CD4-positive, alpha-beta T cell treated with Interleukin-4 for 4 hours (primary cell): ENCODE data around the gene CLTRN.

ENCODE experiments used
- DNase-seq: peaks from one replicate; pipeline ENCODE4 v3.0.0-alpha.2; 2020

Gene CLTRN

DNA sequence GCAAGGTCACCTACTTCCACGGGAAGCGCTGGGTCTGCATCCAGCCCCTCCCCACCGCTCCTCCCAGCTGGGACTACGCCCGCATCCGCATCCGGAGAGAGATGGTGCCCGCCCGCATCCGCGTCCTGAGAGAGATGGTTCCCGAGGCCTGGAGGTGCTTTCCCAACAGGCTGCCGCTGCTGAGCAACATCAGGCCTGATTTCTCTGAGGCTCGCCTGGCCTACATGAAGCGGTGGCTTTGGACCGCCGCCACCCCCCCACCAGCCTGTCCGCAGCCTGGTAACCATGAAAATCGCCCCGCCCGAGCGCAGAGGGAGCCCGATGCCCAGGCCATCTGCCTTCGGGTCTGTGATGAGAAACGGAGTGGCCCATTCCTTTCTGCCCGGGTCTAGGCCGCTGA lies 18.1 kb downstream of the CLTRN start:
- DNase-seq, result no peak

DNA sequence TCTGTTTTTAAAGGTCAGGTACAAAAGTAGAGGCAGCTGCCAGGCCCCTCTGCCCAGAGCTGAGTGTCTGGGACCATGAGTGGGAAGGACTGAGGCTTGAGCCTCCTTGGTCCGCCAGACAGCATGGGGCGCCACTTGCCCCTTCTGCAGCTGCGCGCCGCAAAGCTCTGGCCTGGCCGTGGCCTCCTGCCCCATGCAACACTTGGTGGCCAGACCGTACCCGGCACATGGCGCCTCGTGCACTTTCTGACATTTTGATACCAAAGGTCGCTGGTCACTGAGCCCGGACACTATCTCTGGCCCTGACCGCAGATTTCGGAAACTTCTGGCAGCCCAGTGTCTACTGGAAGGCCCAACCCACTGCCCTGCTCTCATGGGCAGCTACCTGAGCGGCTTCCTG lies 18.6 kb downstream of the CLTRN start:
- DNase-seq, result no peak

DNA sequence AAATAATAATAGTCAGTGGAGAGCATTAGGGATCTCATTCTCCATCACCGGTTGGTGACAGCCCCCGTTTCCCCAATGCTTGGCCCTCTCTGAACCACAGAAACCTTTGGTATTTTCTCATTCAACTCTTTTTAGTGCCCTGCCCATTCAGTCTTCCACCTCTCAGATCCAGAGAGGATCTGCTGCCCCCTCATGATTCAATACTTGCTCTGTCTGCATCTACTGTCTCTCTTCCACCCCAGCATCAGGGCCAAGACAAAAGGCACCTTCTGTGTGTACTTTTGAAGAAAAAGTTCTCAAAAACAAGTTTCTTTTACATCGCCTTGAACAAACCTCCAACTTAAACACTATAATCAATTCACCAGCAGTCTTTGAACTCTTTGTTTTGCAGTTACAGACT lies 19.3 kb downstream of the CLTRN start:
- no peak for DNase-seq

DNA sequence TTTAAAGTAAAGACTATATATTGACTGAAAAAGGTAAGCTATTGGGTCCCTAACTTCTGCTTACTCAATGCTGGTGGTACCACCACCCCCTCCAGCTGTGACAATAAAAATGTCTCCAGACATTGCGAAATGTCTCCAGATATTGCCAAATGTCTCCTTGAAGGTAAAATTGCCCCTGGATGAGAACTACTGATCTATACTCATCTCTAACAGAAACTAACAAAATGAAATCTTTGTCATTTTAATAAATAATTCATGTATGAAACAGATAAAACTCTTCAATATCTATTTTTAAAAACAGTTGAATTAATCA lies 20.1 kb downstream of the CLTRN start:
- DNase-seq, result no peak

DNA sequence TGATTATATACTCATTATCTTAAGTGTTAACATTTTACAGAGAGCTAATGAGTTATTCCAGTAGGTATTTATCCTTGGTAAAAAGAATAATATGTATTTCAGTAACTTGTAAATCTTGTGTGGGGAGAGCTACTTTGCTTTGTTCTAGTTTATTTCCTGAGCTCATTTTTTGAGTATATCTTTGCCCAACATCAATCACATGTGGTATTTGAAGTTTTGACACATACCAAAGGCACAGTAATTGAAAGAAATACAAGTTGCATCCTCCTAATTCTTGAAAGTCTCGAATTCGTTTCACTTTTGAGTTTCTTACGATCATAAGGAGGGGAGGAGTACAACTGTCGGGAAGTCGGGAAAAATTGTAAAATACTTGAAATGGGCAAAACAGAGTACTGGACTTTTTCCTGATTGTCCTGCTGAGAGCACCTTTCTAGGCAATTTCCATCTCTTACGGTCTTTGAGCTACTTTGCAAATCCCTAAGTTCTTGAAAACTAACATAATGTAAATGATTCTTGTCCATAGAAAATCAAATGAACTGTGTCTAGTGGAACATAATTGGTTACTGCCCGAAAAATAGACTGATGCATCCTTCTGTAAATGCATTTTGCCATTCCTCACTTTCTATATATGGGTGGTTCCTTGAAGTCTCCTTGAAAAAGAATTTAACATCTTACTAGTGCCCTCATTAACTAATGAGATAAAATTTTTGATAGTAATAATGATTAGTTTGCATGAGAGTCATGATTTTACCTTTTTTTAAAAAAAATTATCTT lies 20.6 kb downstream of the CLTRN start:
- no peak for DNase-seq

DNA sequence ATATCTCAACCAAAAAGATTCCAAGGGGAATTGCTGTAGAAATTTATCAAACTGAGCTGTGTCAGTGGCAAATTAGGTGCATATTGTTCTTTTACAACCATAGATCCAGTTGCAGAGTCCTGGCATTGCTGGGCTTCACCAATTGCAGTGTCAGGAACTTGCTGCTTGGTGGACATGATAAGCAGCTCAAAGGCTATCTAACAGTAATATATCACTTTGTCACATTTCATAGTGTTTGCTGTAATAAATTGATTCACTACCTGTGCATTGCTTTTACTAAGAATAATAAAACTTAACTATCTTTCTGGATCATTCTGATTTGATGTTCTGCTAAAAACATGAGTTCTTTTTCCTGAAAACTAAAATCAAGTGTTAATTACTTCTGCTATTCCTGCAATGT lies 33.0 kb downstream of the CLTRN start:
- DNase-seq, result no peak

DNA sequence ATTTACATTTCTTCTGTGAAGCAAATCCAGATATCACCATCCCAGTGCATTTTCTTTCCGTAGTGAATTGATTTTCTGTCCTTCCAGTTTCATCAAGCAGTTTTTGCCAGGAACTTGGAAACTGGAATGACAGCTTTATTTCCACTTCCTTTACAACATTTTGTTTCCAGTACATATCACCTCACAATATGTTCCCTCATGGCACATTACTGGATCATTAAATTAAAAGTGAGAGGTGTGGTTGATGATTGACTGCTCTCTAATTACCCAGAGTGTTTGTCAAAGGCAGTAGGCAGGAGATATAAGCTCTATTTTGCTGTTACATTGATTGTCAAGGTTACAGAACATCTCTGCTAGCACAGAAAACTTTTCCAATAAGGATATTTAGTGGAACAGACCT lies 41.6 kb downstream of the CLTRN start:
- no peak for DNase-seq

DNA sequence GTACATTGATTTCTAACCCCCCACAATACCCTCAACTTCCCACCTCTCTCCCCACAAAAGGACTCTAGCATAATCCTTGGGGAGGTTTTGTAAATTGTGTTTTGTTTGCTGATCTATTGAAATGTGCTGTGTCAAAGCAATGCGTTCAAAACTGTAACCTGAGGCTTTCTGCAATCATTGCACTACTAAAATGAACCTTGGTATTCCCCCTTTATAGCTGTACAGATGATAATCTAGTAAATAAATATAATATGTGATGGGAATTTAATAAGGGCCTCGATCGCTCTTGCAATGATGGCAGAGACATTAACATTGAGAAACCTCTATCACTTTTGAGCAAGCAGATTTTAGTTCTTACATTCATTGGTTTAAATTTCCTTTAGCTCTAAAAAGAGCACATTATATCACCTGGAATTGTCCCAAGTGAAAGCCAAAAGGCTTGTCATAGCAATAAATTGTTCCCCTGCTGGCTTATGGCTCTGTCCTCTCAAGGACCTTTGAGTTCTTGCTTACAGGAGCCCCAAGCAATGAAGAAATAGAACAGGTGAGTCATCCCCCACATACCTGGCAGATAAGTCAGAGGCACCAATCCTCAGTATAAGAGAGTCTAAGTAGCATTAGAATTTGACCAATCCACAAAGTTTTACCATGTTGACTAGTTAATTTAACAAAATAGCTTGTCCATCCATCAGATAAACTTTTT lies 45.4 kb downstream of the CLTRN start:
- DNase-seq, result no peak

DNA sequence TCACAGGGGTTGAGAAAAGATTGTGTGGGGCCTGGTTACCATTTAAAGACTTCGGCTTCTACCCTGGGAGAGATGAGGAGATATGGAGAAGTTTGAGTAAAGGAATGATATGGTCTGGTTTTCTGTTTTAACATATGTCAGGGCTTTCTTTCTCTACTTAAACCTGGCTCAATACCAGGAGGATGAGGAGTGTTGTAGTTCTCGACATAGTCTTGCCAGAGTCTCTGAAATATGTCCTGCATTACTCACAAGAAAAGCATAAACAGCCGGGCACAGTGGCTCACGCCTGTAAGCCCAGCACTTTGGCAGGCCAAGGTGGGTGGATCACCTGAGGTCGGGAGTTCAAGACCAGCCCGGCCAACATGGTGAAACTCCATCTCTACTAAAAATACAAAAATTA lies 47.5 kb downstream of the CLTRN start:
- no peak for DNase-seq

DNA sequence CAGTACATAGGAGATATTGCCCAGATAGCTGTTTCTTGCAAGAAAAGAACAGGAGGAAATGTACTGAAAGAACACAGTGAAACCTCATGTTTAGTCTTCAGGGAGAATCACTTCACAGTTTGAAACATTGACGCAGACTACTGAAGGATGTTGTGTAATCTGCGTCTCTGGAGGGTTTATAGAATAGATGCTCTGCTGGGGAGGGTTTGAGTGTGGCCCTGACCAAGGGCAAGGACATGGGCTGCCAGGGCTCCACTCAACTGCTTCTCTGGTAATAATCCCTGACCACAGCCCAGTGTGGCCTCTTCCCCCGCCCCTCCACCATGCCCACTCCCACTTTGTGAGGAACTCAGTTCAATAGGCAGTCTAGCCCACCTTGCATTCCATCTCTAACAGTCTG lies 48.1 kb downstream of the CLTRN start:
- DNase-seq, result no peak

DNA sequence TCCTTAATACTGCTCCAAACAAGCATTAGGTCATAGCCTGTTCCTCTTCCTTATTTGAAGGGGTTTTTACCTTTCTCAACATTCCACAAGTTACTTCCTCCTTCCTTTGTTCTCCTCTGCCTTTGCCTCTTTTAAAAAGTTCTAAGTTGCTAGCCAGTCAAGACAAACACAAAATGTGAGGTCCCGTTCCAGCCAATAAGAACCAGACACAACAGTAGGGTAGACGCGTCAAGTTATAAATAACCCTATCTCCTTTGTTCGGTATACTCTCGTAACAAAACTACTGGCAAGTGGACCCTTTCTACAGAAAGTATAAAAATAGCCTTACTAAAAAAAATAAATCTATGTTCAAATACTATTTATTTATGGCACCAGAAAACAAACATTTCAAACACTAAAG lies 57.5 kb downstream of the CLTRN start:
- no peak for DNase-seq

DNA sequence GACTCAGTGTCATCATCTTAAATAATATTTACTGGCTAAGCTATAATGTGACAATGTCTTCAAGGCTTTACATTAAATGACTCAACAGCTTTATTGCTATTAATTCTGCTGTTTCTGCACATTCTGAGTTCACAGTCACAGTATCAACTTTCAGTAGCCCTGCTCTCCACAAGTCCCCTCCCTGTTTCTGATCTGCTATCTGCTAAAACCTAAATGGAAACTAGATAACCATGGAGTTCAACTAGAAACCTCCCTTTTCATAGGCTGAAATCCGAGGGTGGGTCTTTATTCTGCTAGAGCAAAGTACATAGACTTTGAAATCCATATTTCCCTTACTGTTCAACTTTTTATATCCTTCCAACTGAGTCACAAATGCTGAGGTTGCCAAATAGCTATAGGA lies 58.5 kb downstream of the CLTRN start:
- DNase-seq, result no peak

DNA sequence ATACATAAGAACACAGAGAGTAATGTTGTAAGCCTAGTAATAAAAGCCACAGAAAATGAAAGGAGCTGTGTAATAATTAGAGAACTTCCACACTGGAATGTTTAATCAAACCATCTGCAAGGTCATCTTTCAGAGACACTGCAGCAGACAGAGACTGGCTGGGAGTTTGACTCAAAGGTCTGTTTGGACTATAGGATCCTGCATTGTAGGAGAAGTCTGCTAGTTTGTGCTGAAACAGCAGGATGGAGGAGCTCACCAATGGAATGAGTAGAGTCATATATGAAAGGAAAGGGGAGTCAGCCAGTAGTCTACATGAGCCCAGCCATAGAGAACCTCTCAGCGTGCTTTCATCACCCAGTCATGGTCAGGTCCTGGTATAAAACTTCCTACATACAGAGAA lies 59.4 kb downstream of the CLTRN start:
- no peak for DNase-seq

DNA sequence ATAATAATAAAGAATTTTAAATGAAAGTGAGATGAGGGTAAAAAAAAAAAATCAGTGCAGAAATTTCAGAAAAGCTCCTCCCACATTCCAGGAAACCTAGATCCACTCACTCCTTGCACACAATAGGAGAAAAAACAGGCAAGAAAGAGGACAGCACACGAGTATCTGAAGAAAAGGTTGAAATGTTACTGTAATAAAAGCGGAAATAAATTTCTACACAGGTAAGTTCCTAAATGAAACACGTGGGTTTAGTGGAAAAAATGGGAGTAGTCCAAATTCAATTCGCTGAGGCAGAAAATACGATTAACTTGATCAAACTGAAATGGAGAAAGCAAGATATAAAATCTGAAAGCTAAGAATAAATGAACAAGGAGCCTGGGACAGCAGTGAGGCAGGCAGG lies 61.8 kb downstream of the CLTRN start:
- DNase-seq, result no peak

DNA sequence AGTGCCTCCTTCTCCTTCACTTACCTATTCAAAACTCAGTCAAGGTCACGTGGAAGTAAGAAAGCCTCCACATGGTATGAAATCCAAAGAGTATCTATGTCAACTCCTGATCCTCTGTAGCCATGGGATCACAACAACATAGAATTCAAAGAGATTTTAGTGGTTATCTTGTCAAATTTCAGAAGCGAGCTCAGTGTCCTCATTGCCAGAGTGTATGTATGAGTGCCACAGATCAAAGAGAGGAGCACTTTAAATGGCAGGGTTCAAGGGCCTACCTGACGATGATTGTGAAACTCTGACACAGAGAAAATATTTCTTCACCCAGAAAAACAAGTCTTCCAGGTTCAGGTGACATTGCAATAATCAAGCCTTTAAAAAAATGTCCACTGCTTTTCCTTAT lies 62.7 kb downstream of the CLTRN start:
- DNase-seq, result no peak

DNA sequence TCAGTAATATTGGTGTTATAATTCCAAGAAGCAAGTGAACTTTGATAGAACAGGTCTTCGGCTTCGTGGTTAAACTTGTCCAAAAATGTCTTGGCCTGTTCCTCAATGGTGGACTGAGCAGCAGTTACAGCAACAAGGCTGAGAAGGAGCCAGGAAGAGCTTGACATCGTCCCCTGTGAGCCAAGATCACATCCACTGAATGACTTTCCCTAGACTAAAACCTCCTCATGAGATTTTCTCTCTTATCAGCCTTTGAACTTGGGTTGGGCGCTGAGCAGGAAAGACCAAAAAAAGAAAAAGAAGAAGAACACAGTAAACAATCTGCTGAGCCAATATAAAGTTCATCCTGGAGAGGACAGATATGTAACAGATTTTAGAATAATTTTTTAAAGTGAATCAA lies 63.9 kb downstream of the CLTRN start, which contains the start of gene ACE2:
ACE2 (minus strand) TSS at position 216 of the 400 bp plus-strand sequence; CDS start at position 167, 49 bp downstream.
- DNase-seq, result no peak

DNA sequence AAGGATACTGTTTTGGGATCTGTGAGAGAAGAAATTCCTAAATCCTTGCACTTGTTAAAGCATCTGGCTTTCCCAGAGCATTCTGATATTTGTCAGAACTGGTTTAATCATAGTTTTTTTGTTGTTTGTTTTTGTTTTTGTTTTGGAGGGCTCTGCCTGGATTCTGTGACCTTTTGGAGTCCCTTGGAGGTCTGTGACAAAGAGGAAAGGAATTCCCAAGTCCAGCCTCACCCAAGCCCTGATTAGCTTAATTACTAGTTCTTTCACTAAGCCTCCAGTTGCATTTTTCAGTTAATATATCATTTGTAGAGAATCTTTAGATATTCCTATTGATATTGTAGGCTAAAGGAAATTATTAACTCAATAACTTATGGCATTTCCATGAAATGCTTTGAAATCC lies 64.6 kb downstream of the CLTRN start:
- DNase-seq, result no peak

DNA sequence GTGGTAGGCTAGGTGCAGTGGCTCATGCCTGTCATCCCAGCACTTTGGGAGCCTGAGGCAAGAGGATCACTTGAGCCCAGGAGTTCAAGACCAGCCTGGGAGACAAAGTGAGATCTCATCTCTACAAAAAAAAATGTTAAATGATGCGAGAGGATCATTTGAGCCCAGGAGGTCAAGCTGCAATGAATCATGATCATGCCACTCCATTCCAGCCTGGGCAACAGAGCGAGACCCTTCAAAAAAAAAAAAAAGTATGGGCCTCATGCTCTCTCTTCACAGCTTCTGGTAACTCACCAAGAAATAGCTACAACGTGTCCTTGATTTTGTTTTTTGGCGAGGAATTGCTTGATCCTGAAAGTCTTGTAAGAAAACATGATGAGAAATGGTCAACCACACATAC lies 65.1 kb downstream of the CLTRN start:
- no peak for DNase-seq

DNA sequence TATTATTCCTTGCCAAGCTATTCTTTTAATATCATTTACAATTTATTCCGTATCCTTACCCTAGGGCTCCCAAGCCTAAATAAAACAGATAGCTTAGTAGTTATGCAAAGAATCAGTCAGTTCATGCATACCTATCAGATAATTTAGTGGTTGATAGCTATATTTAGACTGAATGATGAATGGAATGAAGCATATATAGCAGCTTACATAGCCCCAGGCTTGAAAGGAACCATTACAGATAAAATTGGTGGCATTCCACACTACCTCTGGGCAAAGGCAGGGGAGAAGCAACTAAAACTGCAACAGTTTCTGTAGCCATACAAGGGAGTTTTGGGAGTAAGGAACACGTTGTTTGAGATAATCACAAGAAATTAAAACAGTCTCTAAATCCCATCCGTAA lies 66.6 kb downstream of the CLTRN start:
- DNase-seq, result no peak

DNA sequence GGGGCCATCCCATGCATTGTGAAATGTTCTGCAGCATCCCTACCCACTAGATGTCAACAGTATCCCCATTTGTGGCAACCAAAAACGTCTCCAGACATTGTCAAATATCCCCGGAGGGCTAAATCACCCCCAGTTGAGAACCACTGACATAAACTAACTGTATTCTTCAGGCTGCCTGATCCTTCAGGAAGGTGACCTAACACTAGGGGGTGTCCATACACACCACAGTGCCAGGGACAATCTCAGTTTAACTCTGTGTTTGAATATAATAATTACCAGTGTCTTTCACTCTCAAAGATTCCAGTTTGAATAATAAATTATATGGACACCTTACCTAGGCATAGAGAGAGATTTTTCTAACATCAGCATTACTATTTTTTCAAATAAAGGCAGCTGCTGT lies 70.2 kb downstream of the CLTRN start:
- no peak for DNase-seq

DNA sequence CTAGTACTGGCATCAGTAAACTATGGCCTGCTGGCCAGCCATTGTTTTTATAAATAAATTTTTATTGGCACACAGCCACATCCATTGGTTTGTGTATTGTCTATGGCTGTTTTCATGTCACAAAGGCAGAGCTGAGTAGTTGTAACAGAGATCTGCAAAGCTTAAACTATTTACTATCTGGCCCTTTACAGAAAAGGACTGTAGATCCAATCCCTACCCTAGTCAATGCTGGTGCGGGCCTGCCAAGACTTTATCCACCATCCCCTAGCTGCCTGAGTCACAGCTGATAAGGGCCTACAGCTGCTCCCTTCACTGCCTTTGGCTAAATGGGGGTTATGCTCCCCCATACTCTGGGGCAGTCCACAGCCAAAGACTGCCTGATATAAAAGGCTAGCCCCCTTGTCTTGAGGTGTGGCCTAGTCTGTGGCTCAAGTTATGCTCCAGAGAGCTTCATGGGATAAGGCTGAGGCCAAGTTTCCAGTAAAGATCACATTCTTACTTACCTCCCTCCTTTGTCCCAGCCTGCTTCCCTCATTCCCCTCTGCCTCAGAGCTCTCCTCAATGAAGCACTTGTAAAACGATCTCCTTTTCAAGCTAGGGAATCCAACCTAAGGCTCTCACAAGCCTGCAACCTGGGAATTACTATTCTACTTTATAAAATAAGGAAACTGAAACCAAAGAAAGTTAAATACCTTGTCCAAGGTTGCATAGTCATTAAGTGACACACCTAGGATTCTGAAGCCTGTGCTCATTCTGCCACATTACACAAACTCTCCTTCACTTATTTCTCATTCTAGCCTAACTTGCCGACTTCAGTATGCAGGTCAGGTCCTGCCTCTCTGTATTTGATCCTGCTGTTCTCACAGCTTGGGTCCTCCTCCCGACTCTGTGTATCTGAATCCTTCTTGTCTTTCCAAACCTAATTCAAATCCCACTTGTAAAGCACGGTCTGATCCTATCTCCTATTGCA lies 84.5 kb downstream of the CLTRN start:
- no peak for DNase-seq
